ENCODE results near the gene RUNX2. TPM values are rescaled to one million over a fixed set of nuclear protein-coding genes. Genes with fewer than 3 reads are reported as not detected.
A peak's percentile ranks its signal among the peaks of the same experiment; 100 is the strongest.

Gene RUNX2
- total RNA-seq, 3 donors from 2014 or later = 2.7 to 7.3 (median 7.2) TPM

DNA sequence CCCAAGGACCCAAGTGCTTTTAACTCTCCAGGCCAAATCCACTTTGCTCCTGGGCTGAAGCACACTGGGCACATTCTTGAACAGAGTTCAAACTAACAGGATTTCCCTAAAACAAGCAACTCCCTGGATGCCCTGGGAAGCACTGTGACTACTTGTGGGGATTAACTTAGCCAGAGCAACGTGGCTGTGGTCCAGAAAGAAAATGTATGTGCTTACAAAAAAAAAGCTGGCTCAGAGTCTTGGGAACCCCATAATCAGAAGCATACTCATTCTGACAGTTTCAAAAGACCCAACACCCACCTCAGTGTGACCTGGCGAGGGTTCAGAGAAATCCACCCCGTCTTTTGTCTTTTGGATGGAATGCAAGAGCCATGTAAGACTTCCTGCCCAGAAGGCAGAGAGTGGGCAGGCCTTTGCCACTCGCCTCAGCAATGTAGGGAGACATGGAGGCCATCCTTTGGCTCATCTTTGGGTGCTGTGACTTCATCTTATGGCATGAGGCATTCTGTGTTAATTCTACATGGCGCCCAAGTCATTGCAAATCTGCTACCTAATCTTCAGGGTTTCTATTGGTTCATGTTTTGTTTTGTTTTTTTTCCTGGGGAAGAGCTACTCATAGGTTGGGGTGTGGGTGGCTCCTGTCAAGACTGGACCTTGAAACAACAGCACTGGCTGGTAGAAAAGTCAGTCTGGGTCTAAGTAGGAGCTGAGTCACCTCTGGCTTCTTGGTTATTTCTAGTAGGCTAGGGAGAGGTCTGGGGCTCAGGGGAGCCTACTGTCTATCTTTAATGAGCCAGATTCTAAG lies 298.2 kb downstream of the RUNX2 start:
- intact Hi-C loops (cut with DNase I; ENCODE audit: low total_unique reads) = no loop called here
- no peak for TF ChIP-seq POLR2AphosphoS5 (IDR thresholded peaks at IDR 0.05)
- TF ChIP-seq, protein P1, sequence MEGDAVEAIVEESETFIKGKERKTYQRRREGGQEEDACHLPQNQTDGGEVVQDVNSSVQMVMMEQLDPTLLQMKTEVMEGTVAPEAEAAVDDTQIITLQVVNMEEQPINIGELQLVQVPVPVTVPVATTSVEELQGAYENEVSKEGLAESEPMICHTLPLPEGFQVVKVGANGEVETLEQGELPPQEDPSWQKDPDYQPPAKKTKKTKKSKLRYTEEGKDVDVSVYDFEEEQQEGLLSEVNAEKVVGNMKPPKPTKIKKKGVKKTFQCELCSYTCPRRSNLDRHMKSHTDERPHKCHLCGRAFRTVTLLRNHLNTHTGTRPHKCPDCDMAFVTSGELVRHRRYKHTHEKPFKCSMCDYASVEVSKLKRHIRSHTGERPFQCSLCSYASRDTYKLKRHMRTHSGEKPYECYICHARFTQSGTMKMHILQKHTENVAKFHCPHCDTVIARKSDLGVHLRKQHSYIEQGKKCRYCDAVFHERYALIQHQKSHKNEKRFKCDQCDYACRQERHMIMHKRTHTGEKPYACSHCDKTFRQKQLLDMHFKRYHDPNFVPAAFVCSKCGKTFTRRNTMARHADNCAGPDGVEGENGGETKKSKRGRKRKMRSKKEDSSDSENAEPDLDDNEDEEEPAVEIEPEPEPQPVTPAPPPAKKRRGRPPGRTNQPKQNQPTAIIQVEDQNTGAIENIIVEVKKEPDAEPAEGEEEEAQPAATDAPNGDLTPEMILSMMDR (IDR thresholded peaks at IDR 0.05) = no peak
- TF ChIP-seq POLR2A (IDR thresholded peaks at IDR 0.05) = no peak
- no peak for DNase-seq (ENCODE audit: low spot score in 2 of 2)

DNA sequence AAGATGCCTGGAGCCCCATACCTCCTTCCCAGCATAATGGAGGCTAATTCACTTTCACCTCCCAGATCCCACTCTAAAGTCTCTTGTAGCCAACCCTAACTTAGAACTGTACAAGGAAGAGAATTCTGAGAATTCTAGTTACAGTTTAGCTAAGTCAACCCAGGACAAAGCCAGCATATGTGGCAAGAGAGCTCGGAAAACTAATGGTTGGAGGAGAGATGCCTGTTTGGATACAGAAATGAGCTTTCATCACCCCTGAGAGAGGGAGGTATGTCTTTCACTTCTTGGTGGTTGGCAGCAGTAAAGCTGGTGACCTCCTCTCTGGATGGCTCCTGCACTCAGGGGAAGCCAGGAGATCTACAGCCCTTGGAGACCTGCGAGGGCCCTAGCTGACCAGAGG lies 302.2 kb downstream of the RUNX2 start:
- Histone ChIP-seq H3K4me3 (no peak overlapping the region), H3K9me3 (no peaks in the 10 kb centered on the region), H3K27ac (peak overlapping the region in 1 of 2 donors; percentile 4), H3K27me3 (no peaks in the 10 kb centered on the region), H3K4me1 (no peaks in the 10 kb centered on the region), H3K36me3 (no peaks in the 10 kb centered on the region)
- intact Hi-C loops (cut with DNase I; ENCODE audit: low total_unique reads) = no loop called here
- DNase-seq (ENCODE audit: low spot score in 2 of 2) = no peak
- TF ChIP-seq POLR2A (IDR thresholded peaks at IDR 0.05) (no peak), POLR2AphosphoS5 (IDR thresholded peaks at IDR 0.05) (no peak)
- TF ChIP-seq, protein P1 (IDR thresholded peaks at IDR 0.05) = no peak

More for the DNA sequence above, 298.2 kb downstream of the RUNX2 start:
- no peaks in the 10 kb centered on the region for H3K36me3 ChIP-seq
- no peaks in the 10 kb centered on the region for H3K4me1 ChIP-seq
- H3K27ac ChIP-seq = no peak overlapping the region
- H3K9me3 ChIP-seq = no peaks in the 10 kb centered on the region
- H3K27me3 ChIP-seq = no peaks in the 10 kb centered on the region
- no peak overlapping the region for H3K4me3 ChIP-seq

DNA sequence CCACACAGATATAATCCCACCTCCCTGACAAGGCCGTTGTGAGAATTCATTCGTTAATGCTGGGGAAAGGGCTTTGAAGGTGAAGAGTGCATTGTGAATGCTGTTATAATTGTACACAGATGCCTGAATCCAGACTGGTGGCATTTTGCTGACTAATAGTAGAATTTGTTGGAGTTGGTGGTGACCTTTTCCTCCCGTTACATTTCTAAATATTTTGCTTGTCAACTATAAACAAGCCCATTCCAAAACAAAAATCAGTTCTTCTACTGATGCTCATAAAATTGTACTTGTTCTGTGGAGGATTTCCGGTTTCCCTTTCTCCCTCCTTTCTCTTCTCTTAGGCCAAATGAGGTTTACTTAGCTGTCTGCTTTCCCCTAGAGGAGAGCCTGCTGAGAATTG lies 302.7 kb downstream of the RUNX2 start:
- intact Hi-C loops (cut with DNase I; ENCODE audit: low total_unique reads) = no loop called here
- Histone ChIP-seq H3K36me3 (no peaks in the 10 kb centered on the region), H3K27me3 (no peaks in the 10 kb centered on the region), H3K4me3 (no peak overlapping the region), H3K9me3 (no peaks in the 10 kb centered on the region), H3K27ac (peak overlapping the region in 1 of 2 donors; percentile 4), H3K4me1 (no peaks in the 10 kb centered on the region)
- no peak for DNase-seq (ENCODE audit: low spot score in 2 of 2)
- TF ChIP-seq, protein P1 (IDR thresholded peaks at IDR 0.05) = no peak
- no peak for TF ChIP-seq POLR2A (IDR thresholded peaks at IDR 0.05)
- TF ChIP-seq POLR2AphosphoS5 (IDR thresholded peaks at IDR 0.05) = no peak

DNA sequence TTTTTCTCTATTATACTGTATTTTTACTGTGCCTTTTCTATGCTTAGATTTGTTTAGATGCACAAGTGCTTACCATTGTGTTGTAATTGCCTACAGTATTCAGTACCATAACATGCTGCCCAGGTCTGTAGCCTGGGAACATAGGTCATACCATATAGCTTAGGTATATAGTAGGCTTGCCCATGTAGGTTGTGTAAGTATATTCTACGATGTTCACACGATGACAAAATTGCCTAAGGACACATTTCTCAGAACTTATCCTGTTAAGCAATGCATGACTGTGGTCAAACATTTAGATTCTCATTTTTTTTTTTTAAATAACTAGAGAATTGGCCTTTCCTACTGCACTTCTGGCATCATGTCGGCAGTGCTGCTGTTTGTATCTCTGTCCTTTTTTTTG lies 303.3 kb downstream of the RUNX2 start:
- TF ChIP-seq POLR2A (IDR thresholded peaks at IDR 0.05) = no peak
- no peak for TF ChIP-seq POLR2AphosphoS5 (IDR thresholded peaks at IDR 0.05)
- TF ChIP-seq, protein P1 (IDR thresholded peaks at IDR 0.05) = no peak
- no peaks in the 10 kb centered on the region for H3K27me3 ChIP-seq
- H3K4me3 ChIP-seq = no peak overlapping the region
- intact Hi-C loops (cut with DNase I; ENCODE audit: low total_unique reads) = no loop called here
- no peak for DNase-seq (ENCODE audit: low spot score in 2 of 2)
- no peaks in the 10 kb centered on the region for H3K4me1 ChIP-seq
- no peak overlapping the region for H3K27ac ChIP-seq
- no peaks in the 10 kb centered on the region for H3K9me3 ChIP-seq
- no peaks in the 10 kb centered on the region for H3K36me3 ChIP-seq

DNA sequence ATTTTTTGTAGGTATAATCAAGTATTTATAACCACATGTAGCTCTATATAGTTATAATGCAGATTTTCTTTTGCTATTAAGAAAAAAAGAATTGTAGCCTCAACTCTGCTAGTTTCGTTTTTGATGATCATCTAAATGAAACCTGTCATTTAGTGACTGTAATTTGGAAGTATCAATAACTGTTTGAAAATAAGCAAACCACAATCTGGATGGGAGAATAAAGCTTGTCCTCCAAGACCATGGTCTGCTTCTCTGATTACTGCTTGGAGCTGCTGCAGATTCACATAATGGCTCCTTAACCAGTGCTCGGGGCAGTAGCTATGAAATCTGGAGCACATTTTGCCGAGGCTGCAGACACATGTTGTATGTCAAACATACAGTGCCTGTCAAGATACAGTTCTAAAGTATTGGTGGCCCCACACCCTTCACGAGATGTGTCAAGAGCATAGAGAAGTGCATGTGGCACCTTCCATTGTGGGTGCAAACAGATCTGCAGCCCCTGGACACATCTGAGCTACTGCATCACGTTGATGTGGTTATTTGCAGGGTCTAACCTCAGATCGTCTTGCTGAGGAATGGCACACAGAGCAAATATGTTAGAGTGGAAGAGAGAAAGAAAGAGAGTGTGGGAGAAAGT lies 305.3 kb downstream of the RUNX2 start:
- Histone ChIP-seq H3K27me3 (no peaks in the 10 kb centered on the region), H3K4me1 (no peaks in the 10 kb centered on the region), H3K4me3 (no peak overlapping the region), H3K9me3 (no peaks in the 10 kb centered on the region), H3K27ac (no peak overlapping the region), H3K36me3 (no peaks in the 10 kb centered on the region)
- DNase-seq (ENCODE audit: low spot score in 2 of 2) = no peak
- TF ChIP-seq POLR2AphosphoS5 (IDR thresholded peaks at IDR 0.05) (no peak), POLR2A (IDR thresholded peaks at IDR 0.05) (no peak)
- TF ChIP-seq, protein P1 (IDR thresholded peaks at IDR 0.05) = no peak
- intact Hi-C loops (cut with DNase I; ENCODE audit: low total_unique reads) = no loop called here

Measured in breast epithelium (tissue), 4 donors.